G401.6 (cell line): Measurements from ENCODE around the gene MMP28.

Experiments
- FAIRE-seq: peaks from 2 replicates; lab custom pipeline; 2012; peaks lifted over from hg19 to GRCh38; lab: Jason Lieb, UNC

Gene MMP28, protein sequence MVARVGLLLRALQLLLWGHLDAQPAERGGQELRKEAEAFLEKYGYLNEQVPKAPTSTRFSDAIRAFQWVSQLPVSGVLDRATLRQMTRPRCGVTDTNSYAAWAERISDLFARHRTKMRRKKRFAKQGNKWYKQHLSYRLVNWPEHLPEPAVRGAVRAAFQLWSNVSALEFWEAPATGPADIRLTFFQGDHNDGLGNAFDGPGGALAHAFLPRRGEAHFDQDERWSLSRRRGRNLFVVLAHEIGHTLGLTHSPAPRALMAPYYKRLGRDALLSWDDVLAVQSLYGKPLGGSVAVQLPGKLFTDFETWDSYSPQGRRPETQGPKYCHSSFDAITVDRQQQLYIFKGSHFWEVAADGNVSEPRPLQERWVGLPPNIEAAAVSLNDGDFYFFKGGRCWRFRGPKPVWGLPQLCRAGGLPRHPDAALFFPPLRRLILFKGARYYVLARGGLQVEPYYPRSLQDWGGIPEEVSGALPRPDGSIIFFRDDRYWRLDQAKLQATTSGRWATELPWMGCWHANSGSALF

DNA sequence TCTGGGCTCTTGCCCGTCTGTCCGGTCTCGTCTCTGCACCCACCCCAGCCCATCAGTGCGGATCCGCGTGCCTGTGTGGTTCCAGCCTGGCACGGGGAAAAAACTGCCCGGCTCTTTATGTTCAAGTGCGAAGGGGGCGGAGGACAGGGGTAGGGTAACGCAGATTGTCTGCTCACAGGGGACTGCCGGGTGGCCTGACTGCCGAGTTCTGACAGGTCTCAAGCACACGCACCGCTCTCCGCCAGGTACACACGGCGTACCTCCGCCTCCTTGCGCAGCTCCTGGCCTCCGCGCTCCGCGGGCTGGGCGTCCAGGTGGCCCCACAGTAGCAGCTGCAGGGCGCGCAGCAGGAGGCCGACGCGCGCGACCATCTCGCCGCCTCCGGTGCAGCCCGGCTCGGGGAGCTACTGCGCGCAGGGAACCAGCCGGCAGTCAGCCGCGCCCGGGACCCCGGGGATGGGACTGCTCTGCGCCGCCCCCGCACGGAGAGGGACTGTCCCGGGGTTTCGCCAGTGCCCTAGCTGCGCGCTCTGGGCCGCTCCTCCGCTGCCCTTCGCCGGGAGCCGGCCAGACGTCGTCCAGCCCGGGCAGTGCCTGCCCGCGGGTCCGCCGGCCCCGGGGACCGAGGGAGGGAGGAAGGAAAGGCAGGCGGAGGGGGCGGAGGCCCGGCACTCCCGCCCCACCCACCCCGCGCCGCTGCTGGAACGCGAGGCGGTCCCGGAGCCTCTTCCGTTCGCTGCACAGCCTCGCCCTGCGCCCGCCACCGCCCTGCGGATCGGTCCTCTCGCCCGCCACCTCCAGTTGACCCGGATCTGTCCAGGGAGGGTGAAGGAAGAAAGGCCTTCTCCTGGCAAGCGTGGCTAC is at the start of gene MMP28:
TSS of gene MMP28 (minus strand) at position 635 of the 864 bp plus-strand sequence. CDS start at position 371, 264 bp downstream.
- FAIRE-seq, result no peak

DNA sequence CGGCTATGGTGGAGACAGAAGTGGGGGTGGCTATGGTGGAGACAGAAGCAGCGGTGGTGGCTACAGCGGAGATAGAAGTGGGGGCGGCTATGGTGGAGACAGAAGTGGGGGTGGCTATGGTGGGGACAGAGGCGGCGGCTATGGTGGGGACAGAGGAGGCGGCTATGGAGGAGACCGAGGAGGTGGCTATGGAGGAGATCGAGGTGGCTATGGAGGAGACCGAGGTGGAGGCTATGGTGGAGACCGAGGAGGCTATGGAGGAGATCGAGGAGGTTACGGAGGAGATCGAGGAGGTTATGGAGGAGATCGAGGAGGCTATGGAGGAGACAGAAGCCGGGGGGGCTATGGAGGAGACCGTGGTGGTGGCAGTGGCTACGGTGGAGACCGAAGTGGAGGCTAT is 49.1 kb upstream of the MMP28 start:
- no peak for FAIRE-seq

DNA sequence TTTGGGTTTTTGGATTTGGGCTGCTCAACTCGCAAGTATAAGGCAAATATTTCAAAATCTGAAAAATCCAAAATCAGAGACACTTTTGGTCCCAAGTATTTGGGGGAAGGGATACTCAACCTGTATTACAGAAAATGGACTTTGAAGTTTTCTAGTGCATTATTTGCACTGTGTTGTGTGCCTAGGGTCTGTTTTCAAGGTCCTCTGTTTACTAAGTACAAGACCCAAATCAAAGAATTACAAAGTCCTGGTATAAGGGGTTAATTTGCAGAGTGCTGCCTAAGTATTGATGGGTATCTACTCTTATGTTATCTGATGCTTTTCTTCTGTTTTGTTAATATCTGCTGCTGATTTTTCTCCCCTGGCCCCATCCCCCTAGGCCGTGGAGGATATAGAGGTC is 48.3 kb upstream of the MMP28 start:
- no peak for FAIRE-seq

GRCh38 chr17:35842239-35842638 is 46.8 kb upstream of the MMP28 start:
- no peak for FAIRE-seq

GRCh38 chr17:35841505-35841904 is 46.1 kb upstream of the MMP28 start:
- FAIRE-seq, result no peak

GRCh38 chr17:35841101-35841500 is 45.7 kb upstream of the MMP28 start:
- FAIRE-seq, result no peak

DNA sequence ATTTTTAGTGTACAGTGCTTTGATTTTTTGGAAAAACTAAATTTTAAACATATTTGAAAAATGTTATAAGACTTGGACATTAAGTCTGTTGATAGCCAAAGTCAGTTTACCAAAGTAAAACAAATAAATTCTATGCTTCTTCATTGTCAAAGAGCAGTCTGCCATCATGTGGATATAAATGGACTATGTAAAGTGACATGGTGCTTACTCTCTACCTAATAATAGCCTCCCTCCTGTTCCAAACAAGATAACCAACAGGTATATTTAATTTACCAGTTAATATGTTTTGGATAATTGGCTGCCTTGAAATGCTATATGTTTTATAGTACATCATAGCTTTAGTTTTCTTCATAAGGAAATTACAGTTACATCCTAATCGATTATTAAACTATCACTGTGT is 29.8 kb upstream of the MMP28 start:
- FAIRE-seq, result no peak

DNA sequence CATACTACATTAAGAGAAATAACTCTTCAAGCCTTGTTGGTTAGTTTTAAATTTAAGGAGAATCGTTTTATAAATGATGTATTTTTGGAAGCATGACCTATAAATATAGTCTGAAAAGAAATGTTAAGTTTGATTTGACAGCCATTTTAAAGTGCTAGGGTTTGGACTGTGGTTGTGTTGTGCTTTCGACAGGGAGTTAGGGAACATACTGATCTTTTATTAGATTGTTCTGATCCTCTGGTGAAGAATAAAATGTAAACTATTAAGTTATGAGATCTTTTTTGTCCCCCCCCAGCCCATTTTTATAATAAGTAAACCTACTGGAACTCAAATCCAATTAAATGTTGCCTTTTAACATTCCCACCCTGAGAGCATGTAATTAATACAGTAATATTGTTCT is 25.9 kb upstream of the MMP28 start:
- no peak for FAIRE-seq

DNA sequence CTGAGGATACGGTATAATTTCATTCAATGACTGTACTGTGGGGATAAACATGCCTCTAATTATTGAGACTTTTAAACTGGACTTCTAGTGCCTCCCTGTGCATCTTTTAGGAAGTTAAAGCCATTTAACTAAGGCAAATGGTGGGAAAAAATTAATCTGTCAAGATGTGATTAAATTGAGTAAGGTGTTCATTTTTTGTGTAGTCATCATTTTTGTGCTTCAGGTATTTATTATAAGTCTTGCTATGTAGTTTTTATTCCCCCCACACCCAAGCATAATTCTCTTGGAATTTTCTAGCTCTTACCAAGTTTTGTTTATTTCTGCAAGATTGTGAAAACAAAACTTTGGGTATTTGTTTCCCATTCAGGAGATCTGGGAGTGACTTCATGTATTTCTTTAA is 24.0 kb upstream of the MMP28 start:
- FAIRE-seq, result no peak

GRCh38 chr17:35817196-35817595 is 21.8 kb upstream of the MMP28 start:
- FAIRE-seq, result no peak

DNA sequence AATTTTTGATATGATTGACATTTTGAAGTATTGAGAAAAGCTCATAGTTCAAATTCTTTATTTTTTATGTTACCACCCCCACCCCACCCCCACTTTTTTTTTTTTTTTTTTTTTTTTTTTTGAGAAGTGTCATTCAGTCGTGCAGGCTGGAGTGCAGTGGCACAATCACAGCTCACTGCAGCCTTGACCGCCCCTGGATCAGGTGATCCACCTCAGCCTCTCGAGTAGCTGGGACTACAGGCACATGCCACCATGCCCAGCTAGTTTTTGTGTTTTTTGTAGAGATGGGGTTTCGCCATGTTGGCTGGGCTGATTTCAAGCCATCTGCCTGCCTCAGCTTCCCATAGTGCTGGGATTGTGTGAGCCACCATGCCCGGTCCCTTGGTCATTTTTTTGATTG is 21.3 kb upstream of the MMP28 start:
- no peak for FAIRE-seq

- no peak for FAIRE-seq
These were observed 17.0 kb upstream of the MMP28 start for GRCh38 chr17:35812456-35812855.

GRCh38 chr17:35811759-35812158 is 16.3 kb upstream of the MMP28 start:
- FAIRE-seq, result no peak

DNA sequence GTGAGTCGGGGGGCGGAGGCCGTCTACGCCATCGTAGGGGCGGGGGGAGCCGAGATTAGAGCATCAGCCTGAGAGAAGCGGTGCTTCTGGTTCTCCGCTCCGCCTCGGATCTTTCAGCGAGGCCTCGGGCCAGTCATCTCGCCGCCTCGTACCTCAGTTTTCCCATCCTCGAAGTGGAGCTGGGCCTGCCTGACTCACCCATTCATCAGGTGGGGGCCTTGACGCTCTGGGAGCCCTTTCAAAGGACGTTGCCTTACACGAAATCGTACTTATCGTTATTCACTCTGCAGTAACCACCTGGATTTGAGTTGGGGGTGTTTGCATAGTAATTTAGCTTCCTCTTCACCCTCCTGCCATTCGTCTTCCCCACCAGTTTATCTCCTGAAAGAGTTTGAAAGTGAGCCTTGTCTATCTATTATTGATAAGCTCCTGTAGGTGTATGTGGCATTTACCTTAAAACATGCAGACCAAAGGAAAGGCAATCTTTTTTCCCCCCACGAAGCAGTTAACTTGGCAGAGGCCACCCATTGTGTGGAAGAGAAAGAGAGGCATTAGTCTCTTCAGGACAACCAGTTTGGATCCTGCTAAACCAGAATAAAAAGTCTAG is 14.5 kb upstream of the MMP28 start:
- FAIRE-seq, result no peak

DNA sequence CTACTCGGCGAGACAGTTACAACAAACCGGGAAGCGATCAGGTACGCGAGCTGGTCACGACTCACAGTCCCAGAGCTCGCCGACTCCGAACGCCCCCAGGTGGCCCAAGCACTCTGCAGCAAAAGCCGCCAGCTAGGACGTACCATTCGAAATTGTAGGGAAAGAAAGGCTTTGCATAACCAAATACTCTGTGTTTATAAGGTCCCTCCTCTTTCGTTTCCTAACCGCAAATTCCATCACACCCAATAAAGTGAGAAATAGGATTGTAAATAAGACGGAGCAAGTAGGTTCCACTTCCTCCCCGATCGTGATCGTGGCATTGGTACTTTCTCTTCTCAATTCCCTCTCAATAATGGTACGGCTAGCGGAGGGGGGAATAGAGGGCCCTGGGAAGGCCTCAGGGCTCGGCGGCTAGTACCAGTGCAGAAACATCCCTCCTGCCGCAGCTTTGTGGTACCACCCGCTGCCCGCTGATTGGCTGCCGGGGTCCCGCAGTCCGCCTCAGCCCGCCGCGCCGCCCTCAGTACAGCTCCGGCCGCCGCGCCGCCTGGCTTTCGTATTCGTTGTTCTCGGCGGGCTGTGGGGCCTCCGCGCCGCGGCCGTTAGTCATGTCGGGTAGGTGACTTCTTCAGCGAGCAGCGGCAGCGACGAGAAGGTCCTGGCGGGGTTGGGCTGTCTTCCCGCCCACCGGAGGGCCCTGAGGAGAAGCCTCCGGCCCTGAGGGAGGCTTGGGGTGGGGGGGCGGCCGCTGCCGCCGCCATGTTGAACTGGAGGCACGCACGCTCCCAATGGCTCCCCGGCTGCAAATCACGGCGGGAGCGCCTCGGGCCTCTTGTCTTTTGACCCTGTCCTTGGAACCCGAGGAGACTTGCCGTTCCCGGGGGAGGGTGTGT is 13.8 kb upstream of the MMP28 start, which contains the start of gene TAF15:
TSS of gene TAF15 (plus strand) at position 523 of the 893 bp plus-strand sequence. CDS start at position 609, 86 bp downstream.
- FAIRE-seq, result no peak

DNA sequence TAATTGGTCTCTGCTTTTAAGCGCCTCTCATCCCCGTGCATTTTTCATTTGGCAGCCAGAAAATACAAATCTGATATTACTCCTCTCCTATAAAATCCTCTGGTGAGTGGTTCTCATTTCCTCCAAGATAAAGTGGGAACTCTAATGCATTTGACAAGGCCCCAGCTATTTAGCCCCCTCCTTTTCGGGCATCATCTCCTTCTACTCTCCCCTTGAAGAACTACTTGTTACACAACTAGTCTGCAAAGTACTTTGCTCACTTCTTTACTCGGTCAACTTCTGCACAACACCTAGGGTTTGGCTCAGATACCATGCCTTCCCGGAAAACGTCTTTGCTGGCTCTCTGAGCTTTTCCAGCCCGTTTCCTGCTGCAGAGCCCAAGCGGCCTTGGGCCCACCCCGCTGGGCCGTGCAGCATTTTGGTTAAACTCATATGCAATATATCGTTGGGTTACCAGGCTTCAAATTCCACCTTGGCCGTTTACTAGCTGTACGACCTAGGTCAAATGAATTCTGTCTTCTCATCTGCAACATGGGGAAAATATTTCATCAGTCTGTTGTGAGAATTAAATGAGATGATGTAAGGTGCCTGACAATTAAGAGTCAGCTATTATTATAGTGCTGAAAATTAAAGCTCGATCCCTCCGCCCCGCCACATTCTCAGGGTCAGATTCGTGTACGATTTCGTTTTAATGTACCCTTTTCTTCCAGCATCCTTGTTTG is 13.0 kb upstream of the MMP28 start:
- FAIRE-seq, result no peak

- FAIRE-seq, result no peak
These were observed 12.1 kb upstream of the MMP28 start for GRCh38 chr17:35807371-35808144.

- no peak for FAIRE-seq
These were observed 9.3 kb upstream of the MMP28 start for GRCh38 chr17:35804658-35805192.

DNA sequence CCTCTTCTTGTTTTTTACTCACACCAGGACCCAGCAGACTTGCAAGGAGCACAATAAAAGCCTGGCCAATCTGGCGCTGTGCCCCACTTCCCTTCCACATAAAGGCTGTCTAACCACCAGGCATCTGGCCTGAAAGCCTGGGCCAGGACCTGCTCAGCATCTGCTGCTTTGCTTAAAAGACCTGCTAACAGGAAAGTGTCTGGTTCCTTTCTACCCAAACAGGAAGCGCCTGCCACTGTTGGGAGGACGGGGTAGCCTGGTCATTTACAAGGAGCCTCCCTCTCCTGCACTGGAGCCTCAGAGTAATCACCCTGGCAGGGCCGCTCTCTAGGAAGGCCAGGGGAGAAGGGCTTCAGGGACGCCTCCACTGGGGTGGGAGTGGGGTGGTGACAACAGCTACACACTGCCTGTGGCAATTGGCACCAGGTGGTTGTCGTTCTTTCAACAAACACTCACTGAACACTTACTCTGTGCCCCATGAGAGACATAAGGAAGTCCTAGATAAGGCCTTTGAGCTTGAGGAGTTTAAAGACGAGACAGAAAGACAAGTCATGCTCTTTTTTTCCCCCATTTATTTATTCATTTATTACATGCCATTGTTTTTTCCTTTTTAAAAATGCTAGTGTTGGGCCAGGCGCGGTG is 6.3 kb upstream of the MMP28 start:
- FAIRE-seq, result no peak
